Midbrain (tissue), 1 donor: ENCODE measurements around the gene FIG4.
"Not testable (repeated sequence)": the region's sequence is repeated elsewhere in the genome, so short reads cannot be mapped to it uniquely, and the experiment has no call there.

ENCODE experiments used
- DNase-seq: peaks from one replicate; lab custom pipeline; 2025; lab: John Stamatoyannopoulos, UW

The FIG4 gene

GRCh38 chr6:109690737-109691621, at the start of gene FIG4, which contains the start of gene AK9:
FIG4 (plus strand) TSS chr6:109691296; CDS start chr6:109691436, 140 bp downstream.
AK9 (minus strand) TSS chr6:109691202; CDS start chr6:109675745, 15,457 bp downstream.
- peak; percentile 97 for DNase-seq

GRCh38 chr6:109644131-109644530, 47.0 kb upstream of the FIG4 start:
- no peak for DNase-seq

- DNase-seq, result no peak
Measured at GRCh38 chr6:109653264-109653663, 37.8 kb upstream of the FIG4 start.

- no peak for DNase-seq
Measured at GRCh38 chr6:109655761-109656262, 35.3 kb upstream of the FIG4 start.

GRCh38 chr6:109660526-109661320, 30.4 kb upstream of the FIG4 start:
- DNase-seq, result no peak

- no peak for DNase-seq
Measured at GRCh38 chr6:109662192-109662591, 28.9 kb upstream of the FIG4 start.

GRCh38 chr6:109669811-109670210, 21.3 kb upstream of the FIG4 start:
- DNase-seq, result no peak

- no peak for DNase-seq
Measured at GRCh38 chr6:109671733-109672132, 19.4 kb upstream of the FIG4 start.

- DNase-seq, result no peak
Measured at GRCh38 chr6:109672175-109672574, 18.9 kb upstream of the FIG4 start.

- DNase-seq, result no peak
Measured at GRCh38 chr6:109672839-109673238, 18.3 kb upstream of the FIG4 start.

- DNase-seq, result no peak
Measured at GRCh38 chr6:109676724-109677123, 14.4 kb upstream of the FIG4 start.

- no peak for DNase-seq
Measured at GRCh38 chr6:109678240-109678639, 12.9 kb upstream of the FIG4 start.

- DNase-seq, result not testable (repeated sequence)
Measured at GRCh38 chr6:109678661-109679505, 12.2 kb upstream of the FIG4 start.

GRCh38 chr6:109686566-109687265, 4.4 kb upstream of the FIG4 start:
- no peak for DNase-seq

GRCh38 chr6:109687271-109687761, 3.8 kb upstream of the FIG4 start:
- DNase-seq, result no peak

GRCh38 chr6:109690373-109690736, 741 bp upstream of the FIG4 start:
- peak; percentile 66 for DNase-seq

GRCh38 chr6:109693111-109693510, 2.0 kb downstream of the FIG4 start:
- DNase-seq, result no peak

- DNase-seq, result no peak
Measured at GRCh38 chr6:109695468-109695867, 4.4 kb downstream of the FIG4 start.

- DNase-seq, result no peak
Measured at GRCh38 chr6:109696355-109696754, 5.3 kb downstream of the FIG4 start.

- no peak for DNase-seq
Measured at GRCh38 chr6:109701221-109701620, 10.1 kb downstream of the FIG4 start.

- DNase-seq, result no peak
Measured at GRCh38 chr6:109701774-109702173, 10.7 kb downstream of the FIG4 start.
